ENCODE data around the gene PRICKLE1.

PRICKLE1 gene

GRCh38 chr12:42609605-42610004 is 20.1 kb upstream of the PRICKLE1 start:
- TF ChIP-seq CTCF (IDR thresholded peaks at IDR 0.05; ENCODE audit: low read depth, low read length): no peak
- no peak overlapping the region for H3K4me3 ChIP-seq (replicated peaks in 1 of 2; ENCODE audit: low read depth in 2 of 2, low read length in 2 of 2)
- DNase-seq (ENCODE audit: low read depth in 2 of 2): peak in 1 of 2 donors; percentile 64

- TF ChIP-seq CTCF (IDR thresholded peaks at IDR 0.05; ENCODE audit: low read depth, low read length): no peak
- H3K4me3 ChIP-seq (replicated peaks in 1 of 2; ENCODE audit: low read depth in 2 of 2, low read length in 2 of 2): no peak overlapping the region
- no peak for DNase-seq (ENCODE audit: low read depth in 2 of 2)
Measured at GRCh38 chr12:42608196-42608825, 18.8 kb upstream of the PRICKLE1 start.

GRCh38 chr12:42607584-42608058 is 18.1 kb upstream of the PRICKLE1 start:
- H3K4me3 ChIP-seq (replicated peaks in 1 of 2; ENCODE audit: low read depth in 2 of 2, low read length in 2 of 2): no peak overlapping the region
- DNase-seq (ENCODE audit: low read depth in 2 of 2): no peak
- no peak for TF ChIP-seq CTCF (IDR thresholded peaks at IDR 0.05; ENCODE audit: low read depth, low read length)

- TF ChIP-seq CTCF (IDR thresholded peaks at IDR 0.05; ENCODE audit: low read depth, low read length): no peak
- no peak overlapping the region for H3K4me3 ChIP-seq (replicated peaks in 1 of 2; ENCODE audit: low read depth in 2 of 2, low read length in 2 of 2)
- no peak for DNase-seq (ENCODE audit: low read depth in 2 of 2)
Measured at GRCh38 chr12:42606471-42606870, 16.9 kb upstream of the PRICKLE1 start.

- TF ChIP-seq CTCF (IDR thresholded peaks at IDR 0.05; ENCODE audit: low read depth, low read length): no peak
- no peak overlapping the region for H3K4me3 ChIP-seq (replicated peaks in 1 of 2; ENCODE audit: low read depth in 2 of 2, low read length in 2 of 2)
- no peak for DNase-seq (ENCODE audit: low read depth in 2 of 2)
Measured at GRCh38 chr12:42605685-42606084, 16.1 kb upstream of the PRICKLE1 start.

- DNase-seq (ENCODE audit: low read depth in 2 of 2): no peak
- no peak for TF ChIP-seq CTCF (IDR thresholded peaks at IDR 0.05; ENCODE audit: low read depth, low read length)
- no peak overlapping the region for H3K4me3 ChIP-seq (replicated peaks in 1 of 2; ENCODE audit: low read depth in 2 of 2, low read length in 2 of 2)
Measured at GRCh38 chr12:42603246-42603990, 13.9 kb upstream of the PRICKLE1 start.
